ENCODE data around the gene TSC22D3. TPM values are rescaled to one million over a fixed set of nuclear protein-coding genes. Genes with fewer than 3 reads are reported as not detected.

The TSC22D3 gene
- total and polyA plus RNA-seq, 4 donors = 119 to 150 (median 131) TPM

DNA sequence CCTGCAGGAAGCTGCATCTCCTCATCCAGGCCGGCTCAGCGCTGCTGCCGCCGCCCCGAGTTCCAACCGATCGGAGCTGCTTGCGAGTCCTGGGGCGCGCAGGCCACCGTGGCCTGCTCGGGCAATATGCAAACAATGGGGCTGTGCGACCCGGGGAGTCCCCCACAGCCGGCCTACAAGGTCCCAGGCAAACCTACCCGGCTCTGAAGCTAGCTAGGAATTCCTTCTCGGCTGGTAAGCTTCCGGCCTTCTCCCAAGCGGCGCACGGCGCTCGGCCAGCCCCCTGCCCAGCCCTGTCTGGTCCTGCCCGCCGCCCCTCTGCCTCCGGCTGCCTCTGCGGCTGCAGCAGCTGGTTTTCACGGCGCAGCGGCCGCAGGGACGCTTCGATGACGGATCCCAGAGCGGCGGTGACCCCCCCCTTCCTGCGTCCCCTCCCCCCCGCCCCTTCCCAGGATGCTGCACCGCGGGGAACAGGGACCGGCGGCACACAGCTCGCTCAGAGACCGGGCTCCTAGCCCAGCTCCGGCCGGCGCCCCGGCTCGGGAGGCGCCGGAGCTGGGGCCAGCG, 59.4 kb downstream of the TSC22D3 start:
- peaks cover 31% of the 10 kb centered on the region for H3K27me3 ChIP-seq (ENCODE audit: control insufficient read depth, insufficient read depth, low read length)
- no peaks in the 10 kb centered on the region for H3K36me3 ChIP-seq (ENCODE audit: control insufficient read depth, insufficient read depth, low read length)
- peak overlapping the region; percentile 65 for H3K4me3 ChIP-seq (ENCODE audit: low read depth, low read length)
- WGBS (ENCODE audit: insufficient coverage) = 19% methylated on average over 31 of the region's 52 CpGs
- H3K27ac ChIP-seq (ENCODE audit: low read depth, low read length) = peak overlapping the region; percentile 81
- H3K9me3 ChIP-seq (ENCODE audit: control insufficient read depth, insufficient read depth, low read length) = no peaks in the 10 kb centered on the region
- peak in 2 of 6 donors; percentile 71 to 74 for DNase-seq (ENCODE audit: low read depth in 4 of 6, low spot score in 6 of 6)
- H3K4me1 ChIP-seq (ENCODE audit: control insufficient read depth, insufficient read depth, low read length) = peaks cover 38% of the 10 kb centered on the region

DNA sequence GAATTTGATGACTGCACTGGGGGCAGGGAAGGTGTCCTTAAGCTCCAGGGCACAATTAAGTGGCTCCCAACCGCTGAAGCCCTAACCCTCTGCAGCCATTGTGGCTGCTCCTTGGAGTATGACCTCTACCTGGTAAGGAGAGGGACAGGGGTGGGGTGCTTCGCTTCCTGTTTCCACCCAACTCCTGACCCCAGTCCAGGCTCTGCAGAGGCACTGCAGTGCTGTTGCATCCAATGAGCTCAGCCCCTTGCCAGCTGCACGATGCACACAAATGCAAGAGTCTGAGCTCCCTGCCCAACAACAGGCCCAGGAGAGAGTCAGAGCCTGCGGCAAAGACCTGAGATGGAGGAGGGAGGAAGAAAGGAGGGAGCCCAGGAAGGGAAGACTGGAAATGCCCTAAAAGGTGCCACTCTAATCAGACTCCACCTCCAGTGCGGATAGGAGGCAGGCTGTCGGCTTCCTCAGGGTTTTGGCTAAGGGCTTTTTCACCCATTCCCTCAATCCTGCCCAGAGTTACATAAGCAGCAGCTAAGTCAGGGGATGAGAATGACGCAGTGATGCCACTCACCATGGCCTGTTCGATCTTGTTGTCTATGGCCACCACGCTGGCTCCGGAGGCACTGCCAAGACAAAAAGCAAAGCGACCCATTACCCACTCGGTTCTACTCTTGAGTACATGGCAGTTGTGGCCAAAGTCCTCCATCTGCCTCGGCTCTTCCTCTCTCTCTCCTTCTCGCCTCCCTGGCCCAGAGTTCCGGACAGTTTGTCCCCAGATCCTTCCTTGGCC, 60.1 kb downstream of the TSC22D3 start:
- Histone ChIP-seq H3K36me3 (ENCODE audit: control insufficient read depth, insufficient read depth, low read length) (no peaks in the 10 kb centered on the region), H3K4me3 (ENCODE audit: low read depth, low read length) (peak overlapping the region; percentile 65), H3K27ac (ENCODE audit: low read depth, low read length) (peak overlapping the region; percentile 81), H3K9me3 (ENCODE audit: control insufficient read depth, insufficient read depth, low read length) (no peaks in the 10 kb centered on the region), H3K27me3 (ENCODE audit: control insufficient read depth, insufficient read depth, low read length) (peaks cover 34% of the 10 kb centered on the region), H3K4me1 (ENCODE audit: control insufficient read depth, insufficient read depth, low read length) (peaks cover 42% of the 10 kb centered on the region)
- DNase-seq (ENCODE audit: low read depth in 4 of 6, low spot score in 6 of 6) = peak in 2 of 6 donors; percentile 27 to 77
- 28% methylated on average over 12 of the region's 15 CpGs for WGBS (ENCODE audit: insufficient coverage)

DNA sequence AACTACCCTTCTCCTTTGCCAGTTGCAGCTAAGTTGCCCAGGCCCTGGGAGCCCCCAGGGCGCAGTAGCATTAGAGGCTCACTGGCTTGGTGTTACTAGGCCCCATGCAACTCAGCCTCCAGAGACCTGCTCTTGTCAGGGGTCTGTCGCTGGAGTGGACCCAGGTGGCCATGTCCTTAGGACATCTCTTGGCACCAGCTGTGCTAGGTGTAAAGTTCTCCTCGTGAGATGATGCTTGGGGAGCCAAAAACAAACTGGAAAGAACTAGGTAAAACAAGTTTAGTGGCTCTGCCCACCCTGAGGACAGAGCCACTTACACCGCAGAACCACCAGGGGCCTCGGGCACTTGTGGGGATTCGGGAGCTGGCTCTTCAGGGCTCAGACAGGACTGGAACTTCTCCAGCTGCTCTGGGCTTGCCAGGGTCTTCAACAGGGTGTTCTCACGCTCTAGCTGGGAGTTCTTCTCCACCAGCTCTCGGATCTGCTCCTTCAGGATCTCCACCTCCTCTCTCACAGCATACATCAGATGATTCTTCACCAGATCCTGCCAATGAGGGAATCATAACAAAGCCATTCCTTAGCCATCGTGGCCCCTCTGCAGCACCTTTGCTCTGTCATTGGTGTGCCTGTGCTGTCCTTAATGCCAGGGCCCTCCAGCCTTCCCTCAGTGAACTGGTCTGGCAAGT, 61.2 kb downstream of the TSC22D3 start:
- 68% methylated on average over 9 of the region's 9 CpGs for WGBS (ENCODE audit: insufficient coverage)
- H3K27me3 ChIP-seq (ENCODE audit: control insufficient read depth, insufficient read depth, low read length) = peaks cover 34% of the 10 kb centered on the region
- peak overlapping the region; percentile 65 for H3K4me3 ChIP-seq (ENCODE audit: low read depth, low read length)
- peaks cover 42% of the 10 kb centered on the region for H3K4me1 ChIP-seq (ENCODE audit: control insufficient read depth, insufficient read depth, low read length)
- H3K27ac ChIP-seq (ENCODE audit: low read depth, low read length) = no peak overlapping the region
- no peak for DNase-seq (ENCODE audit: low read depth in 4 of 6, low spot score in 6 of 6)
- no peaks in the 10 kb centered on the region for H3K36me3 ChIP-seq (ENCODE audit: control insufficient read depth, insufficient read depth, low read length)
- H3K9me3 ChIP-seq (ENCODE audit: control insufficient read depth, insufficient read depth, low read length) = no peaks in the 10 kb centered on the region

DNA sequence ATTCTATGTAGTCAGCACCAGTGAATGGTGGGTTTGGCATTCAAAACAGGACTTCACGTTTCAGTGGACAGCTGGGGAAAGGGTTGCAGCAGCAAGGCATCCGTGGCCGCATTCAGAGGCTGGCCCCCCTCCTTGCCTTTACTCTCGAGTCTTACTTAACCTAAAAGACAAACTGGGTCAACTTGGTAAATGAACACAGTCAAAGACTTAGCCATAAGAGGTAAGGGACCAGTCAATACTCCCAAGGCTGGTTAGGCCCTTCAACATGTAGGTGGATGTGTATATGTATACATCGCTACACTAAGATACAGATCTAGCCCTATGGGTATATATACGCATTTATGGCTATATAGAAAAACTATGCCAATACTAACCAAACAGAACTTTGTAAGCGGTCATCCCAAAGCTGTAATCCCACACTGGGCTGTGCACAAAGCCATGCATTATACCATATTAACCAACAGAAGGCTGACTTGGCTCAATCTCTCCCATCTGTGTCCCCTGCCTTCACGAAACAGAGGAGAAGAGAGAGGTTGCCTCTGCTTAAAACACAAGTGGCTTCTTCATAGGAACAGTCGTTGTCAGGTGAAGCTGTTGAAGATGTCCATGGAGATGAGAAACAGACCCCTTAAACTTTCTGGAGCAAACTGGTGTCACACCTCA, 61.9 kb downstream of the TSC22D3 start:
- peaks cover 42% of the 10 kb centered on the region for H3K4me1 ChIP-seq (ENCODE audit: control insufficient read depth, insufficient read depth, low read length)

DNA sequence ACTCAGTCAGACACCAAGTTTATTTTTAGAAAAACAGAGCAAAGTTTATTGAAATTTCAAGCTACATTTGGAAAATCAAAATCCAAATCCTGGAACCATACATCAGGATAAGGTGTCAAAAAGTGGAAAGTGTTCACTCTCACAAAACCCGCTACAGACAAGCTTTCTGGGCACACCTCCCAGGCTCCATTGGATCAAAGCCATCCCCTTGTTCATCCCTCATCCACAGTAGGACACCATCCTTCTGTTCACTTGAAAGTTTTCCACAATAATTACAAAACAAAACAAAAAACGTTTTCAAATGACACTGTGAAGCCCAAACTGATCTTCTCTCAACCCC, 62.4 kb downstream of the TSC22D3 start:
- Histone ChIP-seq H3K27ac (ENCODE audit: low read depth, low read length) (no peak overlapping the region), H3K27me3 (ENCODE audit: control insufficient read depth, insufficient read depth, low read length) (peaks cover 31% of the 10 kb centered on the region), H3K4me3 (ENCODE audit: low read depth, low read length) (no peak overlapping the region), H3K9me3 (ENCODE audit: control insufficient read depth, insufficient read depth, low read length) (no peaks in the 10 kb centered on the region), H3K4me1 (ENCODE audit: control insufficient read depth, insufficient read depth, low read length) (peaks cover 42% of the 10 kb centered on the region), H3K36me3 (ENCODE audit: control insufficient read depth, insufficient read depth, low read length) (no peaks in the 10 kb centered on the region)
- peak in 1 of 6 donors; percentile 40 for DNase-seq (ENCODE audit: low read depth in 4 of 6, low spot score in 6 of 6)
- WGBS (ENCODE audit: insufficient coverage) = 64% methylated on average over 1 of the region's 2 CpGs

More for the DNA sequence above, 61.9 kb downstream of the TSC22D3 start:
- Histone ChIP-seq H3K4me3 (ENCODE audit: low read depth, low read length) (no peak overlapping the region), H3K27me3 (ENCODE audit: control insufficient read depth, insufficient read depth, low read length) (peaks cover 31% of the 10 kb centered on the region), H3K36me3 (ENCODE audit: control insufficient read depth, insufficient read depth, low read length) (no peaks in the 10 kb centered on the region), H3K27ac (ENCODE audit: low read depth, low read length) (no peak overlapping the region), H3K9me3 (ENCODE audit: control insufficient read depth, insufficient read depth, low read length) (no peaks in the 10 kb centered on the region)
- 40% methylated on average over 5 of the region's 9 CpGs for WGBS (ENCODE audit: insufficient coverage)
- no peak for DNase-seq (ENCODE audit: low read depth in 4 of 6, low spot score in 6 of 6)

DNA sequence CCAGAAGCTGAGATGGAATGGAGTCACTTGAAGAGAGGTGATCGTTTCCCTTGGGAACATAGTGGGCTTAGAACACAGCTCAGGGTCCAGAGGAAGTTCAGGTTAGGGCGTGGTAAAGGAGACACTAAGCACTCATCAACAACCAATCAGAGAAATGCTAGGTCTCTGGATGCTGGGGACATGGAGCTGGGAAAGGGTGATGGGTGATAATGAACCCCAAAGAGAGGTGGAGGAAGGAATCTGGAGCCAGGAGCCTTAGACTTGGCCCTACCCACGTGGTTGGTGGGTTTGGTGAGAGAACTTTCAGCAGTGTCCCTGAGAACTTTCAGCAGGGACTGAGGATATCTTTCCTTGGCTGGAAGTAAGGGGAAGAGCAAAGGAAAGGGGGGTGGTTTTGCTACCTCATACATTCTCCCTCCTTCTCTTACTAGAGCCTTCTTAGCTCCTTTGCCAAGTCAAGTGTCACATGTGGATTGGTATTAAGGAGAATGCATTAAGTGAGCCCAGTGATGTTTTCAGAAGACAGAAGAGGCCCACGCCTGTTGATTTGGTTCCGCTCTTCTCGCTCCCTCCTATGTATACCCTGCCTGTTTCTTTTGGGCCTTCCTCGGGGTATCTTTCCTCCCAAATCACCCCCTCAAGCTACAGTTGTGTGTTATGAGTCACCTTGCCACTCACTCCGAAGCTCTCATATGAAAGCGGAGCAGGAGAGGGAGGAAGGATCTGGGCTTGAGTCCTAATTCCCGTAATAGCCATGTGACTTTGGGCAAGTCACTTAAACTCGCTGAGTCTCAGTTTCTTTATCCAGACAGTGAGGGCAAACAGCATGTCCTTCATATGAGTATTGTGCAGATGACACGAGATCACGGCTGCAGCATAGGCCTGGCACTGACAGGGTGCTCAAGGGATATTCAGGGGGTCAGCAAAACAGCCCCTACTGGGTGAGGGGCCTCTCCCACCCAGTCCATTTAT, 63.1 kb downstream of the TSC22D3 start:
- no peak overlapping the region for H3K27ac ChIP-seq (ENCODE audit: low read depth, low read length)
- H3K4me3 ChIP-seq (ENCODE audit: low read depth, low read length) = no peak overlapping the region

DNA sequence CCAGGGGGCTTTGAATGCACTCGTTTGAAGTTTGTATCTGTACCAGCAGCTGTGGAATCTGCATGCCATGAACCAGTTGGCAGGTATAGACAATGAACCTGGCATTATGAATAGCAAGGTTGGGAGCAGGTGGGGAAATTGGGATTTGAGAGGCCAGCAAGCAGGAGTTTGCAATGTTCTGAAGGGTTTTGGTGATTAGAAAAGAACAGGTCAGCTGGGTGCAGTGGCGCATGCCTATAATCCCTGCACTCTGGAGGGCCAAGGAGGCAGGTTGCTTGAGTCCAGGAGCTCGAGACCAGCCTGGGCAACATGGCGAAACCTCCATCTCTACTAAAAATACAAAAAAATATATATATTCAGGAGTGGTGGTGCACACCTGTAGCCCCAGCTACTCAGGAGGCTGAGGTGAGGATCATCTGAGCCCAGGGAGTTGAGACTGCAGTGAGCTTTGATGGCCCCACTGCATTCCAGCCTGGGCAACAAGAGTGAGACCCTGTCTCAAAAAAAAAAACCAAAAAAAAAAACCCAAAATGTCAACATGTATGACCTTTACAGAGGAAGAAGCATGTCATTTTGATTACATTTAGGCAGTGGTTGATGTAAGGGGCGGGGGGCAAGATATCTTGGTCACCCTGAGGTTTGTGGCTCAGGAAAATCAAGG, 63.9 kb downstream of the TSC22D3 start:
- WGBS (ENCODE audit: insufficient coverage) = 32% methylated on average over 2 of the region's 5 CpGs
- Histone ChIP-seq H3K4me3 (ENCODE audit: low read depth, low read length) (no peak overlapping the region), H3K9me3 (ENCODE audit: control insufficient read depth, insufficient read depth, low read length) (no peaks in the 10 kb centered on the region), H3K36me3 (ENCODE audit: control insufficient read depth, insufficient read depth, low read length) (no peaks in the 10 kb centered on the region), H3K27me3 (ENCODE audit: control insufficient read depth, insufficient read depth, low read length) (peaks cover 23% of the 10 kb centered on the region), H3K27ac (ENCODE audit: low read depth, low read length) (no peak overlapping the region), H3K4me1 (ENCODE audit: control insufficient read depth, insufficient read depth, low read length) (peaks cover 33% of the 10 kb centered on the region)
- DNase-seq (ENCODE audit: low read depth in 4 of 6, low spot score in 6 of 6) = no peak

More for the DNA sequence above, 63.1 kb downstream of the TSC22D3 start:
- H3K9me3 ChIP-seq (ENCODE audit: control insufficient read depth, insufficient read depth, low read length) = no peaks in the 10 kb centered on the region
- DNase-seq (ENCODE audit: low read depth in 4 of 6, low spot score in 6 of 6) = no peak
- no peaks in the 10 kb centered on the region for H3K36me3 ChIP-seq (ENCODE audit: control insufficient read depth, insufficient read depth, low read length)
- H3K4me1 ChIP-seq (ENCODE audit: control insufficient read depth, insufficient read depth, low read length) = peaks cover 41% of the 10 kb centered on the region
- H3K27me3 ChIP-seq (ENCODE audit: control insufficient read depth, insufficient read depth, low read length) = peaks cover 31% of the 10 kb centered on the region
- 86% methylated on average over 6 of the region's 13 CpGs for WGBS (ENCODE audit: insufficient coverage)

DNA sequence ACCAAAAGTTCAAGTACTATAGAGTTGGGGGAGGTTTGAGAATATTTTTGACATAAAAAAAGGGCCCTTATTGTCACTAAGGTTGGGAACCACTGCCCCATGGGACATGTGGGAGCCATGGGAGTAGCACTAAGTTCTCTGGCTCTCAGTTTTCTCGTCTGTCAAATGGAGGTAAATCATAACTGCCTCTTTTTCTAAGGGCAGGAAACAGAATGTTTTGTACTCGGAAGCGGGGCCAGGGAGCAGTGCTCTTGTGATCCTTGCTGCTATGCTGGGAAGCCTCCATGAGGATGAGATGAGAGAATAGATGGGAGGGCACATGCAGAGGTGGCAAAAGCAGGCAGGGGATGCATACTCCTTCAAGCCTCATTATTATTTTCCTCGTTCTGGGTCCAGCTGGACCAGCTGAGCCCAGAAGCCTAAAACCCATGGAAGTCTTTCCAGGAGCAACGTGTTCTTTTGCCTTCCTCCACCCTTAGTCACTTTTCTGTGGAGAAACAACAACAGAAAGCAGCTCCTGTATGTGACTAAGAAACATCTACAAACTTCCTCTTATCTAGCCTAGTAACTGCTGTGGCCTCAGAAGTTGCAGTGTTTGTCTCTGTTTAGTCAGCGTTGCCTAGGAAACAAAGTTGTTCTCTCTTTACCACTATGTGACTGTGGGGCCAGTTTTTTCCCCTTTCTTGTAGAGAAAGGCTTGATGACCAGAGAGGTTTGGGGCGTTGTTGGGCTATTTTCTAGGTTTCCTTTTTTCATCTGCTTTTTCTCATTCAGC, 64.8 kb downstream of the TSC22D3 start:
- no peak overlapping the region for H3K27ac ChIP-seq (ENCODE audit: low read depth, low read length)
- H3K27me3 ChIP-seq (ENCODE audit: control insufficient read depth, insufficient read depth, low read length) = peaks cover 19% of the 10 kb centered on the region
- no peaks in the 10 kb centered on the region for H3K9me3 ChIP-seq (ENCODE audit: control insufficient read depth, insufficient read depth, low read length)
- peak in 2 of 6 donors; percentile 8 to 48 for DNase-seq (ENCODE audit: low read depth in 4 of 6, low spot score in 6 of 6)
- H3K4me3 ChIP-seq (ENCODE audit: low read depth, low read length) = no peak overlapping the region
- WGBS (ENCODE audit: insufficient coverage) = 36% methylated on average over 3 of the region's 7 CpGs
- peaks cover 28% of the 10 kb centered on the region for H3K4me1 ChIP-seq (ENCODE audit: control insufficient read depth, insufficient read depth, low read length)
- no peaks in the 10 kb centered on the region for H3K36me3 ChIP-seq (ENCODE audit: control insufficient read depth, insufficient read depth, low read length)

Data from spinal cord (tissue), 10 donors.